Loucy (cell line): ENCODE results near the gene ABCF2.

Source experiments
- H2AFZ ChIP-seq: fragments of 200-600 bp; sonication (generic); 2 replicates; pipeline ENCODE4 v1.6.0; 2016; ENCODE audit warnings: antibody characterized with exemption, mild to moderate bottlenecking, low read length, moderate library complexity
- H3F3A ChIP-seq: fragments of 200-600 bp; 2 replicates; pipeline ENCODE4 v1.6.0; 2016; ENCODE audit warnings: antibody characterized with exemption, low read depth, mild to moderate bottlenecking
- H3K27me3 ChIP-seq: fragments of 200-600 bp; sonication (generic); 2 replicates; pipeline ENCODE4 v1.6.1; 2014; ENCODE audit warnings: low read length, mild to moderate bottlenecking; ENCODE audit not compliant: insufficient read depth, poor library complexity, severe bottlenecking
- H3K36me3 ChIP-seq: fragments of 200-600 bp; sonication (generic); 2 replicates; pipeline ENCODE4 v1.6.1; 2016; ENCODE audit warnings: low read length; ENCODE audit not compliant: insufficient read depth
- H3K4me1 ChIP-seq: fragments of 200-600 bp; sonication (generic); 2 replicates; pipeline ENCODE4 v1.5.1; 2014; ENCODE audit warnings: low read length, mild to moderate bottlenecking; ENCODE audit not compliant: insufficient read depth, poor library complexity, severe bottlenecking
- H3K4me2 ChIP-seq: fragments of 200-600 bp; sonication (generic); 2 replicates; pipeline ENCODE4 v1.6.0; 2014; ENCODE audit warnings: antibody characterized with exemption, low read length, low read depth, mild to moderate bottlenecking; ENCODE audit not compliant: poor library complexity, severe bottlenecking
- H3K4me3 ChIP-seq: fragments of 200-600 bp; sonication (generic); 2 replicates; pipeline ENCODE4 v1.5.1; 2014; ENCODE audit warnings: low read length, mild to moderate bottlenecking, mixed read lengths; ENCODE audit not compliant: poor library complexity, severe bottlenecking
- H3K79me2 ChIP-seq: fragments of 200-600 bp; sonication (generic); 2 replicates; pipeline ENCODE4 v1.6.1; 2014; ENCODE audit warnings: low read length; ENCODE audit not compliant: insufficient read depth
- H3K9ac ChIP-seq: fragments of 200-600 bp; sonication (generic); 2 replicates; pipeline ENCODE4 v1.6.0; 2014; ENCODE audit warnings: mild to moderate bottlenecking, low read depth, low read length, moderate library complexity; ENCODE audit not compliant: poor library complexity, severe bottlenecking
- H3K9me2 ChIP-seq: fragments of 200-600 bp; sonication (generic); replicated peaks from 2 replicates; pipeline ENCODE4 v1.6.1; 2016; ENCODE audit warnings: low read depth, low read length, mixed read lengths
- H3K9me3 ChIP-seq: fragments of 200-600 bp; sonication (generic); 2 replicates; pipeline ENCODE4 v1.6.1; 2014; ENCODE audit warnings: mild to moderate bottlenecking, antibody characterized with exemption, low read length, low read depth; ENCODE audit not compliant: insufficient read depth
- H4K20me1 ChIP-seq: fragments of 200-600 bp; sonication (generic); 2 replicates; pipeline ENCODE4 v1.6.0; 2014; ENCODE audit warnings: antibody characterized with exemption, low read length, mild to moderate bottlenecking; ENCODE audit not compliant: insufficient read depth, poor library complexity, severe bottlenecking
- CTCF ChIP-seq: fragments of 200-600 bp; sonication (generic); conservative IDR thresholded peaks from 2 replicates; pipeline ENCODE4 v1.5.1; 2014; ENCODE audit warnings: mild to moderate bottlenecking, antibody characterized with exemption, low read length
- EZH2phosphoT487 ChIP-seq: fragments of 200-600 bp; IDR thresholded peaks from 2 replicates; pipeline ENCODE4 v1.6.1; 2018; ENCODE audit warnings: antibody characterized with exemption, mild to moderate bottlenecking, moderate library complexity, borderline replicate concordance

The ABCF2 gene

GRCh38 chr7:151245360-151246101, 18.5 kb upstream of the ABCF2 start:
- Histone ChIP-seq H3F3A (no peaks in the 10 kb centered on the region), H2AFZ (peak overlapping the region; percentile 83), H3K9me2 (no peaks in the 10 kb centered on the region), H3K36me3 (no peaks in the 10 kb centered on the region), H3K9me3 (no peaks in the 10 kb centered on the region), H3K27me3 (no peaks in the 10 kb centered on the region), H4K20me1 (no peaks in the 10 kb centered on the region), H3K4me1 (peaks cover 12% of the 10 kb centered on the region), H3K9ac (peak overlapping the region; percentile 2), H3K4me3 (peak overlapping the region; percentile 74), H3K79me2 (no peaks in the 10 kb centered on the region), H3K4me2 (peak overlapping the region; percentile 97)
- TF ChIP-seq EZH2phosphoT487 (no peak), CTCF (peak; percentile 74)

- Histone ChIP-seq H3K9me3 (no peaks in the 10 kb centered on the region), H3K4me3 (peak overlapping the region; percentile 74), H3K27me3 (no peaks in the 10 kb centered on the region), H3K9me2 (no peaks in the 10 kb centered on the region), H3K79me2 (no peaks in the 10 kb centered on the region), H3K9ac (peak overlapping the region; percentile 2), H3K36me3 (no peaks in the 10 kb centered on the region), H3F3A (no peaks in the 10 kb centered on the region), H3K4me2 (peak overlapping the region; percentile 97), H3K4me1 (peaks cover 12% of the 10 kb centered on the region), H4K20me1 (no peaks in the 10 kb centered on the region), H2AFZ (peak overlapping the region; percentile 83)
- TF ChIP-seq EZH2phosphoT487, result no peak
- no peak for TF ChIP-seq CTCF
Observed at GRCh38 chr7:151244841-151245346, 17.9 kb upstream of the ABCF2 start.

- H4K20me1 ChIP-seq, result no peaks in the 10 kb centered on the region
- no peaks in the 10 kb centered on the region for H3F3A ChIP-seq
- peak; percentile 99 for TF ChIP-seq CTCF
- no peak for TF ChIP-seq EZH2phosphoT487
- no peaks in the 10 kb centered on the region for H3K9me3 ChIP-seq
- H3K4me3 ChIP-seq, result peak overlapping the region; percentile 74
- no peak overlapping the region for H2AFZ ChIP-seq
- peak overlapping the region; percentile 97 for H3K4me2 ChIP-seq
- H3K4me1 ChIP-seq, result peaks cover 12% of the 10 kb centered on the region
- H3K27me3 ChIP-seq, result no peaks in the 10 kb centered on the region
- H3K9ac ChIP-seq, result peak overlapping the region; percentile 2
- no peaks in the 10 kb centered on the region for H3K79me2 ChIP-seq
- no peaks in the 10 kb centered on the region for H3K36me3 ChIP-seq
- no peaks in the 10 kb centered on the region for H3K9me2 ChIP-seq
Observed at GRCh38 chr7:151244196-151244840, 17.3 kb upstream of the ABCF2 start.
